ENCODE measurements around the gene FXYD6.

- TF ChIP-seq CTCF (IDR thresholded peaks at IDR 0.05; ENCODE audit: insufficient read depth, low read length, poor library complexity, severe bottlenecking) (no peak), EZH2phosphoT487 (conservative IDR thresholded peaks at IDR 0.05; ENCODE audit: low read length) (no peak)
Measured at GRCh38 chr11:117836077-117836960, 40.1 kb downstream of the FXYD6 start.

Data from SU-DHL-6 (cell line).